ENCODE measurements around the gene ANGPTL5.

DNA sequence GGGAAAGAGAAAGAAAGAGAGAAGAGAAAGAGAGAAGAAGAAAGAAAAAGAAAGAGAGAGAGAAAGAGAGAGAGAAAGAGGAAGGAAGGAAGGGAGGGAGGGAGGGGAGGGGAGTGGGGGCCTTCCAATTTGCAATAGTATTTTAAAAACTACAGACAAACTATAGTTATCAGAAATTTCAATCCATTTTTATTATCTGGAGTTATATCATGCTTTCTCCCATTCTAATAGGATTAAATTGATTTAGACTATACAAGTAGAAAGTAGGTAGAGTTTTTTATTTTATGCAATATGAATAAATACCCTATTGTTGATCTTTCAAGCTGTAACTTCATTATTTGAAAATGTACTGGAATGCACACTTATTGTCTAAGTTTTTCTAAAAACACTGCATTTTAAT lies 71.7 kb downstream of the ANGPTL5 start:
- TF ChIP-seq POLR2A (IDR thresholded peaks at IDR 0.05) (no peak), CTCF (IDR thresholded peaks at IDR 0.05 in 4 of 5, conservative IDR thresholded peaks at IDR 0.05 in 1 of 5) (no peak)
